SK-N-SH (cell line): ENCODE measurements around the gene KCNG1. TPM values are rescaled to one million over a fixed set of nuclear protein-coding genes. Genes with fewer than 3 reads are reported as not detected.

ENCODE experiments used
- CTCF ChIA-PET: fragments of 300-600, 350-600 bp; formaldehyde crosslinking; extraction: SDS; loops from one replicate; lab custom pipeline; 2021; lab: Yijun Ruan, JAX
- POLR2A ChIA-PET: fragments of 350-600 bp; sonication (Branson Sonifier 250); formaldehyde crosslinking; extraction: SDS; loops from one replicate; lab custom pipeline; 2020; ENCODE audit warnings: antibody characterized with exemption, inconsistent platforms; lab: Yijun Ruan, JAX
- DNase-seq: peaks from one replicate; pipeline ENCODE4 v3.0.0; 2012
- H2AFZ ChIP-seq: fragments of 200-600 bp; sonication (generic); 2 replicates; pipeline ENCODE4 v1.8.1; 2016; ENCODE audit warnings: antibody characterized with exemption, mild to moderate bottlenecking, low read depth
- H3F3A ChIP-seq: fragments of 200-600 bp; sonication (generic); replicated peaks from 2 replicates; pipeline ENCODE3; 2016; ENCODE audit warnings: antibody characterized with exemption, mild to moderate bottlenecking; ENCODE audit not compliant: insufficient read depth
- H3K27ac ChIP-seq, 2 experiments: fragments of 200-500 bp in 1 of 2; fragments of 200-600 bp in 1 of 2; sonication (Bioruptor generic) in 1 of 2; sonication (generic), shearing (Covaris generic) in 1 of 2; 2 replicates each; pipeline versions ENCODE4 v1.5.1 to v1.6.1; 2014 to 2016; ENCODE audit warnings: low read depth in 2 of 2, inconsistent platforms in 1 of 2, low read length in 1 of 2, mild to moderate bottlenecking in 1 of 2, mixed read lengths in 1 of 2
- H3K27me3 ChIP-seq: fragments of 200-600 bp; sonication (generic), shearing (Covaris generic); 2 replicates; pipeline ENCODE4 v1.6.1; 2016; ENCODE audit warnings: mixed run types; ENCODE audit not compliant: insufficient read depth
- H3K36me3 ChIP-seq, 2 experiments: fragments of 200-500 bp in 1 of 2; fragments of 200-600 bp in 1 of 2; sonication (Bioruptor generic) in 1 of 2; sonication (generic) in 1 of 2; replicated peaks in 1 of 2; 2 replicates each; pipeline versions ENCODE3 to v1.5.1; 2014 to 2016; ENCODE audit warnings: low read length in 1 of 2, mild to moderate bottlenecking in 1 of 2; ENCODE audit not compliant: insufficient read depth in 2 of 2, control insufficient read depth in 1 of 2
- H3K4me1 ChIP-seq, 2 experiments: fragments of 200-500 bp in 1 of 2; fragments of 200-600 bp in 1 of 2; sonication (Bioruptor generic) in 1 of 2; sonication (generic), shearing (Covaris generic) in 1 of 2; 2 replicates each; pipeline versions ENCODE4 v1.5.1 to v1.6.1; 2014 to 2016; ENCODE audit warnings: low read depth in 1 of 2, low read length in 1 of 2, mixed run types in 1 of 2; ENCODE audit not compliant: insufficient read depth in 2 of 2, control insufficient read depth in 1 of 2
- H3K4me2 ChIP-seq: fragments of 200-600 bp; sonication (generic), shearing (Covaris generic); 2 replicates; pipeline ENCODE4 v1.6.1; 2017; ENCODE audit warnings: mixed run types
- H3K4me3 ChIP-seq, 2 experiments: fragments of 200-500 bp in 1 of 2; fragments of 200-600 bp in 1 of 2; sonication (Bioruptor generic) in 1 of 2; sonication (generic), shearing (Covaris generic) in 1 of 2; 2 replicates each; pipeline versions ENCODE4 v1.5.1 to v1.8.1; 2014 to 2016; ENCODE audit warnings: low read depth in 2 of 2, inconsistent platforms in 1 of 2, low read length in 1 of 2, mild to moderate bottlenecking in 1 of 2, mixed read lengths in 1 of 2, moderate library complexity in 1 of 2
- H3K79me2 ChIP-seq: fragments of 200-600 bp; sonication (generic); 2 replicates; pipeline ENCODE4 v1.8.1; 2017; ENCODE audit warnings: mild to moderate bottlenecking; ENCODE audit not compliant: insufficient read depth
- H3K9ac ChIP-seq: fragments of 200-600 bp; sonication (generic); 2 replicates; pipeline ENCODE4 v1.6.1; 2017; ENCODE audit warnings: mixed run types
- H3K9me2 ChIP-seq: fragments of 200-600 bp; sonication (generic); 2 replicates; pipeline ENCODE4 v1.6.1; 2017; ENCODE audit warnings: mixed run types
- H3K9me3 ChIP-seq: fragments of 200-600 bp; sonication (generic); 2 replicates; pipeline ENCODE4 v1.6.1; 2017; ENCODE audit warnings: mixed run types, mild to moderate bottlenecking, moderate library complexity
- H4K20me1 ChIP-seq: fragments of 200-600 bp; sonication (generic); 2 replicates; pipeline ENCODE4 v1.6.1; 2017; ENCODE audit warnings: mild to moderate bottlenecking, mixed run types; ENCODE audit not compliant: insufficient read depth
- CTCF ChIP-seq: fragments of 200-600 bp; sonication (generic); IDR thresholded peaks from 2 replicates; pipeline ENCODE4 v1.6.1; 2017; ENCODE audit warnings: antibody characterized with exemption, mild to moderate bottlenecking, moderate library complexity
- ELF1 ChIP-seq: IDR thresholded peaks from 2 replicates; pipeline ENCODE4 v1.4.0; 2012
- FOXJ3 ChIP-seq: sonication (generic); formaldehyde crosslinking; IDR thresholded peaks from 2 replicates; pipeline ENCODE4 v1.5.1; 2020; ENCODE audit warnings: mild to moderate bottlenecking, missing genetic modification reagents
- JUND ChIP-seq: IDR thresholded peaks from 2 replicates; pipeline ENCODE4 v1.4.0; 2012
- MXI1 ChIP-seq: IDR thresholded peaks from 2 replicates; pipeline ENCODE4 v1.6.1; 2012; ENCODE audit warnings: mild to moderate bottlenecking, low read depth, low read length, improper control_type of control experiment
- RAD21 ChIP-seq: IDR thresholded peaks from 2 replicates; pipeline ENCODE4 v1.6.1; 2012; ENCODE audit warnings: mild to moderate bottlenecking, low read length
- RCOR1 ChIP-seq: fragments of 150-350 bp; IDR thresholded peaks from 2 replicates; pipeline ENCODE4 v1.6.1; 2017; ENCODE audit warnings: antibody characterized with exemption, low read length
- REST ChIP-seq: IDR thresholded peaks from 2 replicates; pipeline ENCODE4 v1.6.1; 2012; ENCODE audit warnings: mild to moderate bottlenecking, low read depth, low read length, moderate library complexity
- RXRA ChIP-seq: IDR thresholded peaks from 2 replicates; pipeline ENCODE4 v1.4.0; 2012; ENCODE audit warnings: low read depth, mild to moderate bottlenecking, borderline replicate concordance
- SIN3A ChIP-seq: IDR thresholded peaks from 2 replicates; pipeline ENCODE4 v1.6.1; 2012; ENCODE audit warnings: low read depth, mild to moderate bottlenecking, low read length, moderate library complexity, borderline replicate concordance
- SMC3 ChIP-seq: IDR thresholded peaks from 2 replicates; pipeline ENCODE4 v1.6.1; 2012; ENCODE audit warnings: low read depth, low read length, improper control_type of control experiment
- WGBS: methylation state at CpG from one replicate; pipeline ENCODE4 v1.1.6; 2017; ENCODE audit warnings: low lambda C conversion rate; 5-methylcytosine and 5-hydroxymethylcytosine counted together
- polyA plus RNA-seq, 3 experiments: library from polyadenylated mRNA; depleted of rRNA; stranded (reverse); fragments of >200 nt; gene quantifications; 2 replicates each; pipeline ENCODE4 v1.2.3, GENCODE V29; 2012

The KCNG1 gene
- polyA plus RNA-seq, 1 of the 3 experiments (the other 2 are of a cell fraction): 13.8 TPM

DNA sequence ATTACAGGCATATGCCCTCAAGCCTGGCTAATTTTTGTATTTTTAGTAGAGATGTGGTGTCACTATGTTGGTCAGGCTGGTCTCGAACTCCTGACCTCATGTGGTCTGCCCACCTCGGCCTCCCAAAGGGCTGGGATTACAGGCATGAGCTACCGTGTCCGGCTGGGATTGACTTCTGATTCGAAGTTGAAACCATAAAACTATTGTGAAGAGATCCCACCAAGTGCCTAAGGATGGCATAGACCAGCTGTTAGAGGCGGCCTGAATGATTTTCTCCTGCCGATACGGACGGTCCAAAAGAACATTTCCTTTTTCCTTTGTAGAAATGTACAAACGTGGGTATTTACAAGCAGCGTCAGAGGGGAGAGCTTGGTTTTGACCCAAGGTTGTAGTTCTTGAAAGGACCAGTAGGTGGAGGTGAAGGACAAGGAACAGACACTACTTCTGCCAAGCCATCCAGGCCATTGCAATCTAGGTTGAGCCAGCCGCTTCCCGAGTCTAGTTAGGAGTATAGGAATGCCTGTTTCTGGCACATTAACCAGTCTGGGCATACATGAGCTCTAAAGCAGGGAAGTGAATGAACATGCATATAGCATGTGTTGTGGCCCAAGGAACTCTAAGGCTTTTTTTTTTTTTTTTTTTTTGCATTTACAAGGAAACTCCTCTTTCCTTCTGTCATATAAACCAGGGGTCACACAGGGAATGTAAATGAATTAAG, 35.3 kb downstream of the KCNG1 start:
- DNase-seq: peak; percentile 79
- Histone ChIP-seq H3K79me2 (no peaks in the 10 kb centered on the region), H3K36me3 (no peaks in the 10 kb centered on the region), H3K4me2 (no peak overlapping the region), H3K9me3 (no peaks in the 10 kb centered on the region), H3K4me3 (no peak overlapping the region; a peak in 1 of 4 replicates), H3F3A (no peaks in the 10 kb centered on the region), H2AFZ (peak overlapping the region; percentile 60; the same call in 1 of the 2 replicates), H4K20me1 (no peaks in the 10 kb centered on the region), H3K4me1 (no peaks in the 10 kb centered on the region), H3K27ac (peak overlapping the region in 1 of 2 experiments; percentile 32; a peak in 1 of 4 replicates), H3K9me2 (no peaks in the 10 kb centered on the region), H3K27me3 (no peaks in the 10 kb centered on the region), H3K9ac (no peak overlapping the region)
- ChIA-PET CTCF (interaction anchor here (0.6 to 15.0 kb wide), 93 partner anchors 9 to 1571 kb away, joined by 3 to 452 read pairs (median 4); partner anchors contain the start of genes BCAS4, DPM1, KCNG1 and MOCS3), POLR2A (interaction anchor here (0.6 to 1.2 kb wide), 2 partner anchors 319 to 636 kb away, joined by 3 to 4 read pairs; no protein-coding TSS in a partner anchor)
- TF ChIP-seq FOXJ3: no peak
- peak; percentile 85 for TF ChIP-seq CTCF
- TF ChIP-seq RCOR1: 0 out of 2 replicates have a peak, but pooled peaks have one; percentile 17
- no peak for TF ChIP-seq SIN3A
- TF ChIP-seq RAD21: peak; percentile 99
- TF ChIP-seq SMC3: peak; percentile 92
- no peak for TF ChIP-seq JUND
- no peak for TF ChIP-seq ELF1
- 23% methylated on average over 13 of the region's 13 CpGs for WGBS

DNA sequence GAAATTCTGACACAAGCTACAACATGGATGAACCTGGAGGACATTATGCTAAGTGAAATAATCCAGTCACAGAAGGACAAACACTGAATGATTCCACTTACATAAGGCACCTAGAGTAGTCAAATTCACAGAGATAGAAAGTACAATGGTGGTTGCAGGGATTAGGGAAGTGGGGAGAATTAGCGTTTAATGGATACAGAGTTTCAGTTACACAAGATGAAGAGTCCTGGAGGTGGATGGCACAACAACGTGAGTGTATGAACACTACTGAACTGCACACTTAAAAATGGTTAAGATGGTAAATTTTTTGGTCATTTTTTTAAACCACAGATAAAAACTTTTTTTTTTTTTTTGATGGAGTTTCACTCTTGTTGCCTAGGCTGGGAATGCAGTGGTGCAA, 39.6 kb downstream of the KCNG1 start:
- TF ChIP-seq RXRA (no peak), CTCF (no peak), ELF1 (no peak), MXI1 (no peak), REST (no peak)
- Histone ChIP-seq H3K36me3 (no peaks in the 10 kb centered on the region), H3K4me3 (no peak overlapping the region), H3K4me2 (no peak overlapping the region), H3K27ac (no peak overlapping the region), H3K27me3 (no peaks in the 10 kb centered on the region), H2AFZ (no peak overlapping the region), H3K9ac (no peak overlapping the region), H3K9me3 (no peaks in the 10 kb centered on the region), H3K4me1 (peaks cover 0 to 4% of the 10 kb centered on the region in 2 experiments; a peak in 1 of 4 replicates), H3F3A (peaks cover 12% of the 10 kb centered on the region), H3K79me2 (no peaks in the 10 kb centered on the region), H3K9me2 (no peaks in the 10 kb centered on the region), H4K20me1 (no peaks in the 10 kb centered on the region)
- POLR2A ChIA-PET: no interaction called here
- DNase-seq: no peak
- CTCF ChIA-PET: interaction anchor here (0.6 to 15.0 kb wide), 9 partner anchors 10 to 614 kb away, joined by 3 to 452 read pairs (median 23); no protein-coding TSS in a partner anchor
- WGBS: 65% methylated on average over 2 of the region's 2 CpGs
